GM21825 (cell line): Measurements from ENCODE around the gene GJB1.
"Not testable (repeated sequence)": the region's sequence is repeated elsewhere in the genome, so short reads cannot be mapped to it uniquely, and the experiment has no call there.

Experiments
- ATAC-seq: cut with Tn5 transposase; IDR thresholded peaks from one replicate; pipeline ENCODE4 v1.9.1; 2021; ENCODE audit warnings: mild to moderate bottlenecking, moderate library complexity; ENCODE audit not compliant: unreplicated experiment

GJB1 gene

GRCh38 chrX:71254092-71254963, 31.3 kb downstream of the GJB1 start, which contains the start of gene ZMYM3:
Gene ZMYM3, minus strand, starts transcription at chrX:71254140. Its CDS starts 885 bp downstream, at chrX:71253255.
- ATAC-seq: peak; percentile 68

DNA sequence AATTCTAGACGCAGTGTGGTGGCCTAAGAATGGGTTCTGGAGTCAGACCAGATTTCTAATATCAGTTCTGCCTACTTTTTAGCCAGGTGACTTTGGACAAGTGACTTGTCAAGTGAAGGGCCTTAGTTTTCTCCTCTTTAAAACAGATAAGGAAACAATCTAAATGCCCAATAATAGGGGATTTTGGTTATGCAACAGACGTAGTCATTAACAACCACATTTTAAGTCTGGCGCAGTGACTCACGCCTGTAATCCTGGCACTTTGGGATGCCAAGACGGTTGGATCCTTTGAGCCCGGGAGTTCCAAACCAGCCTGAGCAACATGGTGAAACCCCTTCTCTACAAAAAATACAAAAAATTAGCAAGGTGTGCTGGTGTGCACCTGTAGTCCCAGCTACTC, 33.0 kb downstream of the GJB1 start:
- no peak for ATAC-seq

DNA sequence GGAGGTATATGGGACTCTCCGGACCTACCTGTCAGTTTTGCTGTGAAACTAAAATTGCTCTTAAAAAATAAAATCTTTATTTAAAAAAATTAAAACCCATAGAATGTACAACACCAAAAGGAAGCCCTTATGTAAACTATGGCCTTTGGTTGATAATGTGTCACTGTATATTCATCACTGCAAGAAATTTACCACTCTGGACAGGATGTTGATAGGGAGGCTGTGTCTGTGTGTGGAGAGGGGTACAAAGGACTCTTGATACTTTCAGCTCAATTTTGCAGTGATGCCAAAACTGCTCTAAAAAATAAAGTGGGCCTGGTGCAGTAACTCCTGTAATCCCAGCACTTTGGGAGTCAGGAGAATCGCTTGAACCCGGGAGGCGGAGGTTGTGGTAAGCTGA, 33.8 kb downstream of the GJB1 start:
- no peak for ATAC-seq

GRCh38 chrX:71268624-71269023, 45.6 kb downstream of the GJB1 start:
- ATAC-seq: not testable (repeated sequence)

DNA sequence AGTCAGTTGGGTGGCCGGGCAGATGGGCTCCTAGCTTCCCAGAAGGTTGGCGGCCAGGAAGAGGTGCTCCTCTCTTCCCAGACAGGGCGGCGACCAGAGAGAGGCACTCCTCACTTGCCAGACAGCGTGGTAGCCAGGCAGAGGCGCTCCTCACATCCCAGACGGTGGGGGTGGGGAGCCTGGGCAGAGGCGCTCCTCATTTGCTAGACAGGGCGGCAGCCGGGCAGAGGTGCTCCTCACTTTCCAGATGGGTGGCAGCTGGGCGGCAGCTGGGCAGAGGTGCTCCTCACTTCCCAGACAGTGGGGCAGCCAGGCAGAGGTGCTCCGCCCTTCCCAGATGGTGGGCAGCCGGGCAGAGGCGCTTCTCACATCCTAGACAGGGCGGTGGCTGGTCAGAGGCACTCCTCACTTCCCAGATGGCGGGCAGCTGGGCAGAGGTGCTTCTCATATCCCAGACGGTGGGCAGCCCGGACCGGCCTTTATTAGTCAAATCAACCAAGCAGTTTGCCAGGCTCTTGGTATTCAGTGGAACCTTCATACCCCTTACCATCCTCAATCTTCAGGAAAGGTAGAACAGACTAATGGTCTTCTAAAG, 46.9 kb downstream of the GJB1 start:
- no peak for ATAC-seq

- ATAC-seq: not testable (repeated sequence)
Observed at GRCh38 chrX:71272313-71272712, 49.3 kb downstream of the GJB1 start.
